Superior temporal gyrus (tissue), 1 donor: ENCODE results near the gene TCL1A.
"Not testable (repeated sequence)": the region's sequence is repeated elsewhere in the genome, so short reads cannot be mapped to it uniquely, and the experiment has no call there.

ENCODE experiments used
- DNase-seq: peaks from one replicate; pipeline ENCODE4 v3.0.0-alpha.2; 2016; ENCODE audit errors: extremely low spot score

TCL1A gene

DNA sequence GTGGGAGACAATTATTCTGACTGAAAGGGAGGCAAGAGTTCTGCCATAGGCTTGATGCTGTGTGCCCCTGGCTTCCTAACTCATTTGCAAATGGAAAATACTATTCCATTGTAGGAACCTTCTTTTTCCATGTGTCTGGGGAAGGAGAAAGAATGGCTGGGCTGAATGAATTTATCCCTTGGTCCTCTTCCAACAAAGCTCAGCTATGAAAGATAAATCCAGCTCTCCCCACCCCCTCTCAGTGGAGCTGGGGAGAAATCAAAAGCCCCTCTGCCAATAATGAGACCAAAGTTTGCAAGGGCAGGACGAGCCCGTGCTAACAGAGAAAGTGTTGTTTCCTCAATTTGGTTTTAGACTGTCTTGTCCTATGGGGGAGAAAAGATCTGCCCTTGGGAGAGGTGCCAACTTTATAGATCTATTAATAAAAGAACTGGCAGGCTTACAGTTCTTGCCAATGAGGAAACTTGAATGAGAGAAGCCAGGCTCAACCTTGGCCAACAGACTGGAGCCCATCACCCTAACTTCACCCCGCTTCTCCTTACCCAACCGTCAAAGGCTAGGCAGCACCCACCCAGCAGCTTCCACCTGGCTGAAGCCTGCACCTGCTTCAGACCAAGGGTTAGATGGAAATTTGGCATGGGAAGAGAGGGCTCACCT lies 36.6 kb downstream of the TCL1A start:
- no peak for DNase-seq

DNA sequence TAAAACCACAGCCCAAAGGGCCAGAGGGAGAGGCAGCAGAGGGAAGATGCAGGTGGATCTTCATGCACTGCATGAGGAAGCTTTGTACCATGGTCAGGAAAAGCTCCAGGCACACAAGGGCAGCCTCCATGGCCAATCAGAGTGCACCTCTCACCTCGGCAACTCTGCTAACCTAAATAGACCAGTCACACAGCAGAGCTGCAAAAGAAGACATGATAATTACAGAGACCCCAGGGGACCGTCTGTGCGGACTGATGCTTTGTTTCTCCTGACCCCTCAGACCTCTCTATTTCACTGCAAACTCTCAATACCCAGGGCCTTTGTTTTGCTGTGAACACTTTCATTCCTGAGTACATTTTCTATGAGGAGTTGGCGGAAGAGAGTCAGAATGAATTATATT lies 38.4 kb downstream of the TCL1A start:
- no peak for DNase-seq

DNA sequence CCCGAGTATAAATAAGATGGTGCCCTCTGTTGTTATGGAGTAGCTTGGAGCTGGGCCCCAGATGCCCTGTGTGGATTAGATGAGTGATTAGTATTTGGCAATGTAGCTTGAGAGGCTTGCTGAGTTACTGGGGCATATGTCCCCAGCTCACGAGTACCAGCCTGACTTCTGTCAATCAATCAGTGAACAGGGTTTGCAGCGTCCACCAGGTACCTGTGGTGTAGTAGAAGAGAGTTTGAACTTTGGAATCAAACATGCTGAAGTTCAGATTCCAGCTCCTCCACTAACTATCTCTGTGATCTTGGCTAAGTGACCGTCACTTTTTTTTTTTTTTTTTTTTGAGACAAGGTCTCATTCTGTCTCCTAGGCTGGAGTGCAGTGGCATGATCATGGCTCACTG lies 39.3 kb downstream of the TCL1A start:
- DNase-seq: no peak

DNA sequence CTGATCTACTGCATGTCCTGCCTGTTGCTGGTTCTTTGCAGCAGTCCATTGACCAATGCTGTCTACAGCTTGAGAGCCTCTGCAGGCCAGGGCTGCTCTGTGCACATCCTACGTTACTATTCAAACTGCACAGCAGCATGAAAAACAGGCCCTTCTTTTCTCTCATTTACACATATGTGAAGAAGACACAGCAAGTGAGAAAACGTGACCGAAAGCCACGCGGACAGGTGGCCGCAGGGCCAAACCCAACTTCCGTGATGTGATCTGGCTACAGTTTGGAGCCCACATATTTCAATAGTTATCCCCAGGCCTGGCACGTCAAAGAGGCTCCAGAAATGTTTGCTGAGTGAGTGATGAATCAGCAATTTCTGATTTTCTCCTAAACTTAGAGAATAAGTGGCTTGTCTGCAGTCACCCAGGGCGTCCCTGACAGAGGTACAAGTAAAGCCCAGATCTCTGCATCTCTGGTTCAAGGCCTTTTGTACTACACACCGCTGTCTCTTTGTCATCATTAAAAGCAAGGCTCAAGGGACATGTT lies 45.6 kb downstream of the TCL1A start:
- DNase-seq: no peak

DNA sequence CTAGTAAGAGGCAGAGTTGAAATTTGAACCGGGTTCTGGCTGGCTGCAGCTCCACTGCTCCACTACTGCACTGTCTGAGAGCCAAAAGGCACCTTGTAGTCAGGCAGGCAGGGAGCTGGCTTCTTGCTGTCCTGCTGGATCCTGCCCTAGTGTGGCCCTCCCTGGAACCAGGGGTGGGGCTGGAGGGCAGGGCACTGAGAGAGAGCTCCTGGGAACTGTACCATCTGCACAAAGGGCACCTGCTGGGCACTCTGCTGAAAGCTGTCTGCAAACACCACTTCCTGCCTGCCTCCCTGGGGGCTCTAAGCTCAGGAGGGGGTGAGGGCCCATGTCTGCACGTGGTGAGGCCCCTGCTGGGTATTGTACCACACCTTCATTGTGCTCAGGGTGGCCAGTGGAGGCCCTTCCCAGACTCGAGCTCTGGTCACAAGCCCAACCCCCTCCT lies 46.7 kb downstream of the TCL1A start:
- no peak for DNase-seq

DNA sequence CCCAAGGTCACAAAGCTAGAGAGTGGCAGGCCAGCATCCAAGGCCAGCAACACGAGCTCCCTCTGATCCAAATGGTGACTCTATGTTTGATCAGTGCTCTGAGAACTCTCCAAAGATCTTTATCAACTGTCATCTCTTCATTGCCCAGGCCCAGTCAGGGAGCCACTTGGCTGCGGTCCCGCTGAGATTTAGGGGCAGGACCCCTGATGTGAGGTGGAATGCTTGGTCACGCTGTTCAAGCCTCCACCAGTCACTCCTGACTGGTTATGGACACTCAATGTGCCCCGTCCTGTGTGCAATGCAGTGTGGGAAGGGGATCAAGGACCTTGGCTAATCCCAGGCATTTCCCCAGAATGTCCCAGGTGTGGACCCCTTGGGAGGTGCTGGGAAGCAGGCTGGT lies 47.5 kb downstream of the TCL1A start:
- no peak for DNase-seq

DNA sequence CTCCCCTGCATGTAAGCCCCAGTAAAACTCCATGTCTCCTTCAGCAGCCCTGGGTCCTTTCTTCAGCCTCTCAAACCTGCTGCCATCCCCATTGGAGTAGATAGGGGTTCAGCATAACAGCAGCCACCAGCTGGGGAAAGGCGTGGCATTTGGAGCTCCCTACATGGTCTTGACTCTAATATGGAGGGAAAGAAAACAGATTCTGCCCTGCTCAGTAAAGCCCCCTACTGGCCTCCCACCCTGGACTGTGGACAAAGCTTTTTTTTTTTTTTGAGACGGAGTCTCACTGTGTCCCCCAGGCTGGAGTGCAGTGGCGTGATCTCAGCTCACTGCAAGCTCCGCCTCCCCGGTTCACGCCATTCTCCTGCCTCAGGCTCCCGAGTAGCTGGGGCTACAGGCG lies 48.4 kb downstream of the TCL1A start:
- not testable (repeated sequence) for DNase-seq

DNA sequence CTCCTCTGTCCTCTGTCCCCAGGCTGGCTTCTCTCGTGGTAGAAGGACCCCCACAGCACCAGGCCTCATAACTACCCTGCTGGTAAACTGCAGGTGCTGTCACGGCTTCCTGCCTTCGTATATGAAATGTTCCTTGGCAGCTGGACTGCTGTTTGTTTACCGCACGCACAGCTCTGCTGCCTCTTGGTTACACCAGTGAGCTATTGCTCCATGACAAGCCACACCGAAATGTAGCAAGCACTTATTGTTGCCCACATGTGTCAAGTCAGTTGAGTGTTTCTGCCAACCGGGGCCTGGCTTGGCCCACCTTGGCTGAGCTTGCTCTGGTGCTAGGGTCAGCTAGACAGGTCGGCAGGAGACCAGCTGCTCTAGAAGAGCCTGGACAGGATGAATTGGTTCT lies 49.4 kb downstream of the TCL1A start:
- no peak for DNase-seq

DNA sequence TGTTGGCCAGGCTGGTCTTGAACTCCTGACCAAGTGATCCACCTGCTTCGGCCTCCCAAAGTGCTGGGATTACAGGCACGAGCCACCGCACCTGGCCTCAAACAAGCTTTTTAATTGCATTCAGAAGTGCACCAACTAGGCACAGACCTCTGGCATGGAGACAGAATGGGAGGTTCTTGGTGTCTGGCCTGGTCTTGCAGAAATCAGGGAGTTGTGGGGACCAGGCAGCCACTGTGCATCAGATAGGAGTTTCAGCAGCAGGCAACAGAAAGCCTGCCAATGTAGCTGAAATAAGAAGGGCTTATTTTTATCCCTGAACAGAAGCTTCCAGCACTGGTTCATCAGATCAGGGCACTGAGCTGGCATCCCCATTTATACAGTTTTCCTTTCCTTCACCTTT lies 49.9 kb downstream of the TCL1A start:
- DNase-seq: peak; percentile 28

DNA sequence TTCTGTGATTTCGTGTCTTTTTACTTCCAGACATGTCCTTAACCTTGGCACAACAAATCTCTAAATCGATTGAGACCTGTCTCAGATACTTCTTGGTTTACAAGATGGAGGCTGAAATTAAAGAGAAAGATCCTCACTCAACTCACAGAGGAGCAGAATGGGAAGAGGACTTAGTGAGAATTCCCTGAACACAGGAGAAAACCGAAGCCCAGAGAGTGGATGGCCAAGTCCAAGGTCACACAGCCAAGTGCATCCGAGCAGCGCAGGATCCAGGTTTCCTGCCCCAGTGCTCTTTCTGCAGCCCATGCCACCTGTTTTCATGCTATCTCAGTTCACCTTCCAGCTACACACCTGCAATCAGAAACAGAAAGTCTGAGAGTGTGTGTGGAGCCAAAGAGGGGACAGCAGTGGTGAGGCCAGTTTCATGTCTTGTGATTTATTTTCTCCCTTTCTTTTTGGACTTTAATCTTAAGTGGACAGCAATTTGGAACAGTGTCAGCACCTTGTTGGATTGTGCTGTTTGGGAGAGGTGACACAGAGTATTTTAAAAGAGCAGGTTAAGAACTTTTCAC lies 50.6 kb downstream of the TCL1A start:
- DNase-seq: no peak

DNA sequence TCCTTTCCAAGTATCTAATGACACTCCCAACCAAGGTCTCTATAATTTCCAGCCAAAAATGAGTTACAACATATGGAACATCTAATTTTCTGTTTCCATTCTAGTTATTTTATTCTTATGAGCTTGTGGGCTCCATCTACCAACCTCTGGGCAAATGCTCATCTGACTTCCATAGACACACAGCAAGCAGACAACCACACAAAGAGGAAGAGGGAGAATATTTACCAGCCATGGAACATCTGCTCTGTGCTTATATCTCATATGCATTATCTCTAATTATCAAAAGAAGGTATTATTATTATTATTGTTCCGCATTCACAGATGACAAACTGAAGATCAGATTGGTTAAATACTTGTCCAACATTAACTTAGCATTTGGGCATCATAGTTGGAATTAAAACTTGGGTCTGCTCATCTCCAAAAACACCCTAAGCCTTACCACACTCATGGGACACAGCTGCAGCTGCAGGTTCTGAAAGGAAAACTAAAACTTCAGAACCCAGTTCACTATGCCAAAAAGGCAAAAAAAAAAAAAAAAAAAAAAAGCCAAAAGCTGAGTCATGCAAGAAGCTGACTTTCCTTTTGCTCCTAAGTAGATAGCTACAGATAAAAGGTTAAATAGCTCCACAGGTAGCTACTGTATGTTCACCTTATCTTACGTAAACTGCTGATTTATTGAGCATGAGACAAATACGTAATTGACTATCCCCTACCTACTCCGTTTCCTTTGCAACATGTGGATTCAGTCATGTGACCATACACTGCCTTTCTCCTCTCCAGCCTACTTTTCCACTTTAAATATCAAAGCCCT lies 51.3 kb downstream of the TCL1A start:
- peak; percentile 25 for DNase-seq

DNA sequence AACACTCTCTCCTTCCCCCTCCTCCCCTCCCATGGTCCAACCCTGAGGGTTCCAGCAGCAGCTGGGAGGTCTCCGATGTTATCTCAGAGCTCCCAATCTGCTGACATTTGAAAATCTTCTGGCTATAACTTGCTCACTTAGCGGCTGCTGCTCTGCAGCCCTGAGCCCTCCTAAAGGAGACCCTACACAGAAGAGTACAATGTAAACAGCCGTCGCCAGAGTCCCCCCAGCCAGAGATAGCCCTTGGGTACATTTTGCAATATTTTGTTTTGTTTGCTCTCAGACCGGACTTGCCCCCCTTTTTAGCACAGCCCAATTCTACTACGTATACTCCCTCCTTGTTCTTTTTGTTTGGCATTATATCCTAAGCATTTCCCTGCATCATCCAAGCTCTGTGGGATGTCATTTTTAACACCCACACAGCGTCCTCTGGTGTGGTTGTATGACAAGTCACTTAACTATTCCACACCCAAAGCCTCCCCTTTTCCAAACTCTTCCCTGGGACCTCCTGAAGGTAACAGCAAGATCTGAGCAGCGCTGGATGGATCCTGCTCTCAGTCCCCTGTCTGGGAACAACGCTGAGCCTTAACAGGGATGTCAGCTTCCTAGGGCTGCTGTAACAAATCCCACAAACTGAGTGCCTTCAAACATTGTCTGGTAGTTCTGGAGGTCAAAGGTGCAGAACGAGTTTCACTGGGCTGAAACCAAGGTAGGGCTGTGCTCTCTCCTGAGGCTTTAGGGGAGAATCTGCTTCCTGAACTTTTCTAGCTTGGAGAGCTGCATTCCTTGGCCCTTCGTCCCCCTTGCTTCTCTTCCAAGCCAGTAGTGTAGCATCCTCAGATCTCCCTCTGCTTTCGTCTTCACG lies 53.0 kb downstream of the TCL1A start:
- DNase-seq: no peak

DNA sequence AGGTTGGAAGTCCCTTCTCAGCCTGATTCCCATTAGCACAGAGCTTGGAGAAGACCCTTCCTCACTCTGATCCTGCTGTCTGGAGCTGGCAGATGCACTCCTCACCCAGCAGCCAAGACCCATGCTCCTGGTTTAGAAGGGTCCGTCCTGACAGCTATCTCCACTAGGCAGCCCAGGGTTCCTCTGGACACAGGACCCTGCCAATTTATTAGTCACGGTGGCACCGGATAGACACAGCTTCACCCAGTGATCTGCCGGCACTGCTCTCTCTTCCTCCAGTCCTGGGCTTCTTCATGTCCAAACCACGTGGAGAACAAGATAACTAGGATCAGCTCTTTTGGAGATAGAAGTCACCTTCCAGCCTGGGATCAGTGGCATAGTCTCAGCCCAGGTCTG lies 53.9 kb downstream of the TCL1A start:
- no peak for DNase-seq
